ENCODE results near the gene USP10. TPM values are rescaled to one million over a fixed set of nuclear protein-coding genes. Genes with fewer than 3 reads are reported as not detected.

The USP10 gene
- total RNA-seq, 4 donors from 2014 or later, result 63.0 to 98.4 (median 70.9) TPM

DNA sequence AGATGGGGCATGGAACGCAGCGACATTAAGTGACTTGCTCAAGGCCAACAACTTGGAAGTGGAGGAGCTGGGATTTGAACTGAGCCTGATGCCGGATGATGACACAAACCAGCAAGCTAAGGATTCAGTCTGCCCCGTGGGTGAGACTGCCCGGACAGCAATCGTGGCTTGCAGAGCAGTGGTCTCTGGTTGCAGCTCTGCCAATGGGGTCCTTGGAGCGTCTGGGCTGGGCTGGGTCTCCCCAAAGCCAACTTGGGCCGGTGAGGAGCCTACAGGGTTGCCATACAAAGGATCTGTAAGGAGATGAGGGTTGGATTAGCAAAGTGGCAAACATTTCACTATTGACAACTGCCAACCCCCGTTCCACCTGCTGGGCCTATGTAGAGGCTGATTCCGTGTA lies 117.4 kb downstream of the USP10 start:
- no peaks in the 10 kb centered on the region for H3K27me3 ChIP-seq
- H3K36me3 ChIP-seq, result no peaks in the 10 kb centered on the region
- H3K4me3 ChIP-seq (replicated peaks in 1 of 3), result no peak overlapping the region
- peaks cover 6 to 12% of the 10 kb centered on the region in 2 donors for H3K4me1 ChIP-seq
- H3K27ac ChIP-seq, result no peak overlapping the region
- H3K9me3 ChIP-seq, result no peaks in the 10 kb centered on the region
- 88 to 96% methylated on average over 9 to 10 of the region's 10 CpGs for WGBS, 2 donors
- intact Hi-C loops (cut with DNase I), result no loop called here
- DNase-seq, result no peak
- TF ChIP-seq, protein P1, sequence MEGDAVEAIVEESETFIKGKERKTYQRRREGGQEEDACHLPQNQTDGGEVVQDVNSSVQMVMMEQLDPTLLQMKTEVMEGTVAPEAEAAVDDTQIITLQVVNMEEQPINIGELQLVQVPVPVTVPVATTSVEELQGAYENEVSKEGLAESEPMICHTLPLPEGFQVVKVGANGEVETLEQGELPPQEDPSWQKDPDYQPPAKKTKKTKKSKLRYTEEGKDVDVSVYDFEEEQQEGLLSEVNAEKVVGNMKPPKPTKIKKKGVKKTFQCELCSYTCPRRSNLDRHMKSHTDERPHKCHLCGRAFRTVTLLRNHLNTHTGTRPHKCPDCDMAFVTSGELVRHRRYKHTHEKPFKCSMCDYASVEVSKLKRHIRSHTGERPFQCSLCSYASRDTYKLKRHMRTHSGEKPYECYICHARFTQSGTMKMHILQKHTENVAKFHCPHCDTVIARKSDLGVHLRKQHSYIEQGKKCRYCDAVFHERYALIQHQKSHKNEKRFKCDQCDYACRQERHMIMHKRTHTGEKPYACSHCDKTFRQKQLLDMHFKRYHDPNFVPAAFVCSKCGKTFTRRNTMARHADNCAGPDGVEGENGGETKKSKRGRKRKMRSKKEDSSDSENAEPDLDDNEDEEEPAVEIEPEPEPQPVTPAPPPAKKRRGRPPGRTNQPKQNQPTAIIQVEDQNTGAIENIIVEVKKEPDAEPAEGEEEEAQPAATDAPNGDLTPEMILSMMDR (IDR thresholded peaks at IDR 0.05), result no peak
- no peak for TF ChIP-seq POLR2A (IDR thresholded peaks at IDR 0.05)

DNA sequence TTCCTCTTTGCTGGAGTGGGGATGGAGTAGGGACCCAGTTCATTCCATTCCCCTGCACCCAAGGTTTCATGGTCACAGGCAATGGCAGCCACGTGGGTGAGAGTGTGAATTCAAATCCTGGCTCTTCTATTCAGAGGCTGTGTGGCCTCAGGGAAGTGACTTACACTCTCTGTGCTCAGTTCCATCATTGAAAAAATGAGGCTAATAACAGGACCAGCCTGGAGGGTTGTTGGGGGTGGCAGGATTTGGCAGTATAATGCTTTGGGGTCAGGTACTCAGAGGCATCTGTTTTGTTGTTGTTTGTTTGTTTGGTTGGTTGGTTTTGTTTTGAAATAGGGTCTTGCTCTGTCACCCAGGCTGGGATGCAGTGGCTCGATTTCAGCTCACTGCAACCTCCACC lies 117.8 kb downstream of the USP10 start:
- Histone ChIP-seq H3K4me3 (replicated peaks in 1 of 3) (no peak overlapping the region), H3K4me1 (peaks cover 6 to 12% of the 10 kb centered on the region in 2 donors), H3K9me3 (no peaks in the 10 kb centered on the region), H3K27me3 (no peaks in the 10 kb centered on the region), H3K36me3 (no peaks in the 10 kb centered on the region), H3K27ac (no peak overlapping the region)
- no peak for DNase-seq
- 68 to 73% methylated on average over 2 of the region's 2 CpGs for WGBS, 2 donors
- intact Hi-C loops (cut with DNase I), result no loop called here
- TF ChIP-seq POLR2A (IDR thresholded peaks at IDR 0.05), result no peak
- TF ChIP-seq, protein P1 (IDR thresholded peaks at IDR 0.05), result no peak

DNA sequence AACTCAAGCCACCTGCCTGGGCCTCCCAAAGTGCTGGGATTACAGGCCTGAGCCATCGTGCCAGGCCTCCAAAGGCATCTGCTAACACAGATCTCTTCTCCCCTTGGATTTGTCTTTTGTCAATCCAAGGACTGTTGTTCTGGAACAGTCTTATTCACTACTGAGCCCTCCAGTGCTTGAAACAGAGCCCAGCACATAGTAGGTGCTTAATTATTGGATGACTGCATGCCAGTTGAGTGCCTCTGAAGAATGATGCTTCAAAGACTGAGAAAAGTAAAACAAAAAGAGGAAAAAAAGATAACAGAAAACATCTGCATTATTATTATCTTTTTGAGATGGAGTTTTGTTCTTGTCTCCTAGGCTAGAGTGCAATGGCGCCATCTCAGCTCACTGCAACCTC lies 118.3 kb downstream of the USP10 start:
- Histone ChIP-seq H3K4me1 (peaks cover 6 to 12% of the 10 kb centered on the region in 2 donors), H3K4me3 (replicated peaks in 1 of 3) (no peak overlapping the region), H3K36me3 (no peaks in the 10 kb centered on the region), H3K9me3 (no peaks in the 10 kb centered on the region), H3K27me3 (no peaks in the 10 kb centered on the region), H3K27ac (no peak overlapping the region)
- no peak for DNase-seq
- WGBS, 2 donors, result 87 to 90% methylated on average over 2 of the region's 2 CpGs
- no peak for TF ChIP-seq POLR2A (IDR thresholded peaks at IDR 0.05)
- TF ChIP-seq, protein P1 (IDR thresholded peaks at IDR 0.05), result no peak
- intact Hi-C loops (cut with DNase I), result no loop called here

DNA sequence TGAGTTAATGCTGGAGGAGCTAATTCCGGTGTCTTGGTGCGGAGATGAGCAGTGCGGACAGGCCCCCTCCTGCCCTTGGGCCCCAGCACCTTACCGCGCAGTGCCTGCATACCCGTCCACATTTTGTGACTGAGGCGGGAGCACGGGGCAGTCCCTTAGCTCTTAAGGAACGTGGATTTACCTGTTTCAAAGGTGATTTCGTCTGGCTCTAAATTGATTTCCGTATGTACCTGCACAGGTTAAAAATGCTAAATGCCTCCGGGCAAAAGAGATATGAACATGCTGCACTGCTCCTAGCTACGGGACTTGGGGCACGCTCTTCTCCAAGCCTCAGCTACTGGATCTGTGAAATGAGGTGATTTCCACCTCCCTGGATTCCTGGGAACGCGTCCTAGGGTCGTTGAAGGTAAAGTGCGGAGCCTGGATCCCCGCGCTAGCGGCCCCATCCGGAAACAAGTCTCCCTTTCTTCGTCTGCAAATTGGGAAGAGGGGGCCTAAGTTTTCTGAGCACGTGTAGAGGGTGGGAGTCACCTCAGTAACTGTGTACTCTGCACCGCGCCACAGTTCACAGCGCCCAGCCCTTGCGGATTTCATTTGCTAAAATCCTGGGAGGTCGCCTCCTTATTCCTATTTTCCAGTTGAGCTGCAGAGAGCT lies 119.3 kb downstream of the USP10 start:
- intact Hi-C loops (cut with DNase I), result no loop called here
- Histone ChIP-seq H3K4me3 (replicated peaks in 1 of 3) (no peak overlapping the region), H3K36me3 (no peaks in the 10 kb centered on the region), H3K9me3 (no peaks in the 10 kb centered on the region), H3K27ac (peak overlapping the region in 1 of 3 donors; percentile 35), H3K4me1 (peaks cover 6 to 12% of the 10 kb centered on the region in 2 donors), H3K27me3 (no peaks in the 10 kb centered on the region)
- WGBS, 2 donors, result 59 to 75% methylated on average over 24 to 29 of the region's 29 CpGs
- TF ChIP-seq, protein P1 (IDR thresholded peaks at IDR 0.05), result no peak
- TF ChIP-seq POLR2A (IDR thresholded peaks at IDR 0.05), result no peak
- DNase-seq, result no peak

DNA sequence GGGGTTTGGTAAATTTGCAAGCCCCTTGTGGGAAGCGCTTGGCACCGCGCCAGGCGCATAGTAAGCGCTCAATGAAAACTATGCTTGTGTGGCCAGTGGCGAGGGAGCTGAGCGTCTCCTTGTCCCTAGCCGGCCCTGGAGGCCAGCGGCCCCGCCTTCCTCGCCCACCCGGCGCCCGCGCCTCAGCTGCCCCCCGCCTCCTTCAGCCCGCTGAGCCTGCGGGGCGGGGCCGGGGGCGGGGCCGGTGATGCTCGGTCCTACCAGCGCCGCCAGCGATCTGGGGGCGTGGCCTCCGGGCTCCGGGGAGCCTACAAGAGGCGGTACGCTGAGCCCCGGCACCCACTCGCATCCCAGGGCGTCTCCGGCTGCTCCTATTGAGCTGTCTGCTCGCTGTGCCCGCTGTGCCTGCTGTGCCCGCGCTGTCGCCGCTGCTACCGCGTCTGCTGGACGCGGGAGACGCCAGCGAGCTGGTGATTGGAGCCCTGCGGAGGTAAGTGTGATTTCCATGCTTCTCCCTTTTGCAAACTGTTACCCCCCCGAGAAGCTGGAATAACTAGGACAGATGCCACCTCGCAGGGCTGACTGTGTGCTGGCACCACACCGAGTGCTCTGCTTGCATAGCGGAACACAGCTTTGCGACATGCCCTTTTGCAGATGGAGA lies 120.0 kb downstream of the USP10 start, which contains the start of gene CRISPLD2:
Gene CRISPLD2, plus strand, starts transcription at position 342 of the 661 bp plus-strand sequence. CDS start 18,511 bp downstream, outside the sequence.
- H3K36me3 ChIP-seq, result no peaks in the 10 kb centered on the region
- peak within 1 kb of the TSS; percentile 8 to 70 (median 68) for H3K27ac ChIP-seq
- intact Hi-C loops (cut with DNase I), result no loop called here
- no peaks in the 10 kb centered on the region for H3K9me3 ChIP-seq
- DNase-seq, result peak; percentile 95 to 96
- peak within 1 kb of the TSS; percentile 3 to 25 (median 11) for H3K4me3 ChIP-seq (replicated peaks in 1 of 3)
- H3K27me3 ChIP-seq, result no peaks in the 10 kb centered on the region
- 3 to 9% methylated on average over 16 to 19 of the region's 53 CpGs for WGBS, 2 donors
- peaks cover 6 to 12% of the 10 kb centered on the region in 2 donors for H3K4me1 ChIP-seq
- peak in 1 of 2 donors; percentile 96 for TF ChIP-seq POLR2A (IDR thresholded peaks at IDR 0.05)
- TF ChIP-seq, protein P1 (IDR thresholded peaks at IDR 0.05), result peak in 1 of 6 experiments; percentile 18
